ENCODE measurements around the gene GLE1. TPM values are rescaled to one million over a fixed set of nuclear protein-coding genes. Genes with fewer than 3 reads are reported as not detected.

Gene GLE1
- total RNA-seq, 4 donors from 2014 or later, result 21.4 to 31.2 (median 24.4) TPM

DNA sequence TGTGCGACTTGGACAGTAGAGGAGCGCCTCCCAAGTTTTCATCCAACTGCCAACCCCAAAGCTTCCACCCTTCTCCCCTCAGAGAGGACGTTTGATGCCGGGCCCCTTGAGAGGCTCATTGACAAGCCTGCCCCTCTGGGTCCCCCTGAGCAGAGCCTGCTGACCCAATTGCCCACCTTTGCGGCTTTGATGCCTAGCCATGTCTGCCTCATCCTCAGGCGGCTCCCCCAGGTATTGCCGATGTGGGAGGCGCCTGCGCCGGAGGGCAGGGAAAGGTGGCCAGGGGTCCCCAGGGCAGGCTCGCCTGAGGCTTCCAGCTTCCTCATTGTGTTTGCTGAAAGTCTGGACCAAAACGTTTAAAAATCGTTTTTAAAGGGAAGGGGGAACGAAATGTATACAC is 47.3 kb upstream of the GLE1 start:
- Histone ChIP-seq H3K27me3 (no peaks in the 10 kb centered on the region), H3K9me3 (no peaks in the 10 kb centered on the region), H3K4me1 (peaks cover 6 to 23% (median 13%) of the 10 kb centered on the region in 3 donors), H3K27ac (peak overlapping the region in 2 of 4 donors; percentile 76 to 97), H3K4me3 (peak overlapping the region; percentile 82 to 96 (median 89)), H3K36me3 (peaks cover 13 to 30% (median 13%) of the 10 kb centered on the region in 3 donors)
- TF ChIP-seq POLR2A (IDR thresholded peaks at IDR 0.05), result no peak
- TF ChIP-seq, protein P1, sequence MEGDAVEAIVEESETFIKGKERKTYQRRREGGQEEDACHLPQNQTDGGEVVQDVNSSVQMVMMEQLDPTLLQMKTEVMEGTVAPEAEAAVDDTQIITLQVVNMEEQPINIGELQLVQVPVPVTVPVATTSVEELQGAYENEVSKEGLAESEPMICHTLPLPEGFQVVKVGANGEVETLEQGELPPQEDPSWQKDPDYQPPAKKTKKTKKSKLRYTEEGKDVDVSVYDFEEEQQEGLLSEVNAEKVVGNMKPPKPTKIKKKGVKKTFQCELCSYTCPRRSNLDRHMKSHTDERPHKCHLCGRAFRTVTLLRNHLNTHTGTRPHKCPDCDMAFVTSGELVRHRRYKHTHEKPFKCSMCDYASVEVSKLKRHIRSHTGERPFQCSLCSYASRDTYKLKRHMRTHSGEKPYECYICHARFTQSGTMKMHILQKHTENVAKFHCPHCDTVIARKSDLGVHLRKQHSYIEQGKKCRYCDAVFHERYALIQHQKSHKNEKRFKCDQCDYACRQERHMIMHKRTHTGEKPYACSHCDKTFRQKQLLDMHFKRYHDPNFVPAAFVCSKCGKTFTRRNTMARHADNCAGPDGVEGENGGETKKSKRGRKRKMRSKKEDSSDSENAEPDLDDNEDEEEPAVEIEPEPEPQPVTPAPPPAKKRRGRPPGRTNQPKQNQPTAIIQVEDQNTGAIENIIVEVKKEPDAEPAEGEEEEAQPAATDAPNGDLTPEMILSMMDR (IDR thresholded peaks at IDR 0.05), result no peak
- 0 to 23% methylated on average over 3 to 6 of the region's 14 CpGs for WGBS, 2 donors
- intact Hi-C loops (cut with DNase I), result no loop called here
- DNase-seq, result no peak

DNA sequence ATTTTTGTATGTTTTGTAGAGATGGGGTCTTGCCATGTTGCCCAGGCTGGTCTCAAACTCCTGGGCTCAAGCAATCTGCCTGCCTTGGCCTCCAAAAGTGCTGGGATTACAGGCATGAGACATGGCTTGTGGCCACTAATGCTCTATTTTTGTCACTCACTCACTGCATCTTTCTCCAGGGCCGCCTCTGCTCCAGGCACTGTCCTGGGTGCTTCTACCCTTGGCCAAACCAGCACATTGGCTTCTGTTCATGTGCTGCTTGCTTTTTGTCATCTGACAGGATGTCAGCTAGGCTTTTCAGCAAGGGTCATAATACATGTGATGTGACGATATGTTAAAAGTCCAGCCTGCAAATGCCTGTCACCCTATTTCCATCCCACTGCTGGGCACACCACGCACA is 45.5 kb upstream of the GLE1 start:
- 93 to 94% methylated on average over 3 of the region's 3 CpGs for WGBS, 2 donors
- Histone ChIP-seq H3K27me3 (no peaks in the 10 kb centered on the region), H3K27ac (no peak overlapping the region), H3K36me3 (peaks cover 13 to 48% (median 13%) of the 10 kb centered on the region in 3 donors), H3K4me3 (no peak overlapping the region), H3K4me1 (peaks cover 6 to 23% (median 13%) of the 10 kb centered on the region in 3 donors), H3K9me3 (no peaks in the 10 kb centered on the region)
- intact Hi-C loops (cut with DNase I), result no loop called here
- no peak for DNase-seq
- TF ChIP-seq, protein P1 (IDR thresholded peaks at IDR 0.05), result no peak
- no peak for TF ChIP-seq POLR2A (IDR thresholded peaks at IDR 0.05)

DNA sequence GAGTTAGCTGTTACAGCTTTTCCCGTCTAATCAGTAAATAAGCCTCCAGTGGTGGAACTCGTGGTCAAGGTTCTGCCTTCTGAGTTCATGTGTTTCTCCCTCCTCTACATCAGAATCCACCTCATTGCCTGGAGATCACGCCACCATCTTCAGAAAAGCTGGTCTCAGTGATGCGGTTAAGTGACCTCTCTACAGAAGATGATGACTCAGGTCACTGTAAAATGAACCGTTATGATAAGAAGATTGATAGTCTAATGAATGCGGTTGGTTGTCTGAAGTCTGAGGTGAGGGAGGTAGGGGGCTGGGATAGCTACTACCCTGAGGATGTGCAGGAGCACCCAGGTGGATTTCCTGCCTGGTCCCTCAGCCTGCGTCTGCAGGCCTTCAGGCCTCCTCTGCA is 35.4 kb upstream of the GLE1 start:
- Histone ChIP-seq H3K36me3 (peaks cover 0 to 75% (median 0%) of the 10 kb centered on the region in 3 donors), H3K4me1 (no peaks in the 10 kb centered on the region), H3K27me3 (no peaks in the 10 kb centered on the region), H3K9me3 (no peaks in the 10 kb centered on the region), H3K27ac (no peak overlapping the region), H3K4me3 (no peak overlapping the region)
- WGBS, 2 donors, result 90 to 91% methylated on average over 5 to 7 of the region's 7 CpGs
- DNase-seq, result no peak
- no peak for TF ChIP-seq POLR2A (IDR thresholded peaks at IDR 0.05)
- TF ChIP-seq, protein P1 (IDR thresholded peaks at IDR 0.05), result no peak
- intact Hi-C loops (cut with DNase I), result no loop called here

DNA sequence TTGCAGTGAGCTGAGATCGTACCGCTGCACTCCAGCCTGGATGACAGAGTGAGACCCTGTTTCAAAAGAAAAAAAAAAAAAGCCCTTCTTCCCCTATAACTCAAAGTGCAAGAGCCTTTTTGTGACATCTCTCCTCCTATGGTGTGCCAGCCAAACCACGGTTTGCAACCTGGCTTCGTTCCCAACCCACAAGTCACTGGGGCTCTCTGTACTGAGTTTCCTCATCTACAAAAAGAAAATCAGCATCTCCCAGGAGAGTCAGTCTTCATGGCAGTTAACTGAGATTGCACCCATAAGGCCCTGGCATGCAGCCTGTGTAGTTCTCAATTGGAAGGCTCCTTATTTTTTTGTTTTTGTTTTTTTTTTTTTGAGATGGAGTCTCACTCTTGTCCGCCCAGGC is 34.0 kb upstream of the GLE1 start:
- Histone ChIP-seq H3K27ac (no peak overlapping the region), H3K36me3 (peaks cover 0 to 78% (median 0%) of the 10 kb centered on the region in 3 donors), H3K4me3 (no peak overlapping the region), H3K4me1 (no peaks in the 10 kb centered on the region), H3K27me3 (no peaks in the 10 kb centered on the region), H3K9me3 (no peaks in the 10 kb centered on the region)
- no peak for DNase-seq
- intact Hi-C loops (cut with DNase I), result no loop called here
- no peak for TF ChIP-seq POLR2A (IDR thresholded peaks at IDR 0.05)
- TF ChIP-seq, protein P1 (IDR thresholded peaks at IDR 0.05), result no peak
- WGBS, 2 donors, result 62 to 82% methylated on average over 5 of the region's 5 CpGs

GRCh38 chr9:128473104-128473503 is 31.4 kb upstream of the GLE1 start:
- peaks cover 0 to 88% (median 0%) of the 10 kb centered on the region in 3 donors for H3K36me3 ChIP-seq
- no peak for DNase-seq
- H3K4me3 ChIP-seq, result no peak overlapping the region
- intact Hi-C loops (cut with DNase I), result no loop called here
- H3K9me3 ChIP-seq, result no peaks in the 10 kb centered on the region
- WGBS, 2 donors, result 100% methylated on average over 2 to 3 of the region's 5 CpGs
- no peak overlapping the region for H3K27ac ChIP-seq
- no peaks in the 10 kb centered on the region for H3K27me3 ChIP-seq
- no peak for TF ChIP-seq POLR2A (IDR thresholded peaks at IDR 0.05)
- TF ChIP-seq, protein P1 (IDR thresholded peaks at IDR 0.05), result no peak
- no peaks in the 10 kb centered on the region for H3K4me1 ChIP-seq

All from esophagus squamous epithelium (tissue), 5 donors.